Skeletal muscle cell (primary cell): ENCODE data around the gene PTPRN2.
"Not testable (repeated sequence)": the region's sequence is repeated elsewhere in the genome, so short reads cannot be mapped to it uniquely, and the experiment has no call there.

Source experiments
- DNase-seq: peaks from one replicate; pipeline ENCODE4 v3.0.0-alpha.2; 2010; ENCODE audit warnings: low read depth
- H3K4me3 ChIP-seq: 2 replicates; pipeline ENCODE4 v1.5.1; 2011; ENCODE audit warnings: low read depth, mild to moderate bottlenecking, control low read depth, low read length, moderate library complexity

The PTPRN2 gene

DNA sequence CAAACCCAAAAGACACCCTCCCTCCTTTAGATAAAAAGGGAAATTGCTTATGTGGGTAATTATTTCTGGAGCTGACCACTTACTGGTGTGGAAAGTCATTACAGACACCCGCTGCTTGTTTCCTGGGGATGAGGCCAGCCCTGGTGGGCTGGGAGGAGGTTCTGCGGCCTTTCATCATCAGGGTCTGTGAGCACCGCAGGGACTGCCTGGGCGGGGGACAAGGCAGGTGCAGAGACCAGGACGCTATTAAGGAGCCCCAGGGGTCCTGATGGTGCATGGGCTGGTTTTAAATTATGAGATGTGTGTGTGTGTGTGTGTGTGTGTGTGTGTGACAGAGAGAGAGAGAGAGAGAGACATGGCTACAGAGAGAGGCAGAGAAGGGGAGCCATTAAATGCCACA lies 1079.6 kb downstream of the PTPRN2 start:
- H3K4me3 ChIP-seq, result no peak overlapping the region
- no peak for DNase-seq

- H3K4me3 ChIP-seq, result no peak overlapping the region
- DNase-seq, result no peak
Observed at GRCh38 chr7:157506268-157506667, 1081.4 kb downstream of the PTPRN2 start.

DNA sequence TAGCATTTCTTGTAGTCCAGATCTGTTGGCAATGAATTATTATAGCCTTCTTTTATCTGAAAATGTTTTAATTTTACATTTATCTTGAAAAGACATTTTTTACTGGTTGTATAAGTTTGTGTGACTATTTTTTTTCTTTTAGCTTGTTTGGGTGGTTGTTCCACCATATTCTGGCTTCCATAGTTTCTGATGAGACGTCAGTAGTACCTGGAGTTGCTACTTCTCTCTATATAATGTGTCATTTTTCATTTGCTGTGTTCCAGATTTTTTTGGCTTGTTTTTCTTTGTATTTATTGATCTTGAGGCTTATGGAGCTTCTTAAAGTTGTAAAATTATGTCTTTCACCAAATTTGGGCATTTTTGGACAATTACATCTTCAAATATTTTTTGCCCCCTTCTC lies 1082.0 kb downstream of the PTPRN2 start:
- H3K4me3 ChIP-seq, result no peak overlapping the region
- DNase-seq, result no peak

DNA sequence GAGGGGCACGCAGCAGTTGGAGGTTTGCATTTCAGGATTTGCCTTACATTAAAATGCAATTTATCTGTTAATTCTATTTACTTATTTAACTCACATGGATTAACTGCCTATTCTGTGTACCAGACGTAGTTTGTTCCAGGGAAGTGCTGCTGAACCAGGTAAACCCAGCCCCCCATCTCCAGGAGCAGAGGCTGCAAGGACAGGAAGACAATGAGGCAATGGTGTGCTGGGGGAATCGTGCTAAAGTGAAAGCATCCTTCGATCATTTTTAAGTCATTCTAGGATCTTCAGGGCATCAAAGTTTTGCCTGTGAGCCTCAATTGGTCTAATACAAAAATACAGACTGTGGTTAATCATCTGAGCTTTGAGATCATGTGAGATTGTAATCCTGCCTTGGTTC lies 1084.4 kb downstream of the PTPRN2 start:
- H3K4me3 ChIP-seq, result no peak overlapping the region
- no peak for DNase-seq

DNA sequence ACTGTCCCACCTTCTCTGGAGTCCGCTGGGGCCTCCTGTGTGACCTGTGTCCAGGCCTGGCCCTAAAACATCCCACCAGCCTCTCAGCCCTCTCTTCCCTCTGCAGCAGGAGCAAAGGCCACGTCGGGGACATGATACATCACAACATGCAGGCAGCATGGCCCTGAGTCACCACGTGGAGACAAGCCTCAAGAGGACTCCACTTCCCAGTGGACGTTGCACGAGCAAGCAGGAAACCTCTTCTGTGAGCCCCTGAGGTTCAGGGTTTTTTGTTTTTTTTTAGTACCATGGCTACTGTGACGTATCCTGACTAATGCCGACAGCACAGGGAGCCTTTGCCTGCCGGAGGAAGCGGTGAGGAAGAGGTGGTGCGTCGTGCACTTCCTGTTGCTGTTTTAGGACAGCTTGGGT lies 1084.9 kb downstream of the PTPRN2 start:
- DNase-seq, result no peak
- H3K4me3 ChIP-seq, result no peak overlapping the region

DNA sequence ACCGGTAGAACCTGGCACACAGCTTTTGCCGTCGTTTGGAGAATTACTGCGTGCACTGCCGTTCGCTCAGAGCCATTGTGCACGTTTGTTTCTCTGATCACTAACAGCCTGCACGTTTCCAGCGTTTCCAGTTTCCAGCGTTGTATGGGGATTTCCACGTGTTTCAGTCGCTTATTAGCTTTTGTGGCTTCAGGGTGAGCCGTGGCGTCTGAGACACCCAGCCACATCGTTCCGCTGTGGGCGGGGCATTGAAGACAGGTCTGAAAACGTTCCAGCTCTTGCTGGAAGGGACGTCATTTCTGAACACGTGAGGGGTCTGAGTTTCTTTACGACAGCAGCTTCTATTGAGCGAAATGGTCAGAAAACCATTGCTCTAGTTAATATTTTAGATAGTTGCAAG lies 1086.0 kb downstream of the PTPRN2 start:
- H3K4me3 ChIP-seq, result no peak overlapping the region
- no peak for DNase-seq

- not testable (repeated sequence) for DNase-seq, H3K4me3 ChIP-seq
Observed at GRCh38 chr7:157500989-157501540, 1086.6 kb downstream of the PTPRN2 start.

- no peak for DNase-seq
- no peak overlapping the region for H3K4me3 ChIP-seq
Observed at GRCh38 chr7:157500171-157500960, 1087.3 kb downstream of the PTPRN2 start.

DNA sequence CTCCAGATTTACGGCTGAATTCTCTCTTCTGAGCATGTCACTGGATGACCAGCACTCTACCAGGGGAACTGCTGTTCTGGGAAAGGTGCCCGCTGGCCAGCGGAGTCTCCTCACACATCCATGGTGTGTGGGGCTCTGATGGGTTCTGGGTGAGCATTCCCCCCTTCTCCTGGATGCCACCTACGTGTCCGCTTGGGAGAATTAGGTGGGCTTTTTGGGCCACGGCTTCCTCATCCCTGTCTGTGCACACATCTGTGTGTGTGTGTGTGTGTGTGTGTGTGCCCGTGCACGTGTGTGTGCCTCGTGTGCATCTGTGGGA lies 1087.8 kb downstream of the PTPRN2 start:
- no peak for DNase-seq
- H3K4me3 ChIP-seq, result no peak overlapping the region

DNA sequence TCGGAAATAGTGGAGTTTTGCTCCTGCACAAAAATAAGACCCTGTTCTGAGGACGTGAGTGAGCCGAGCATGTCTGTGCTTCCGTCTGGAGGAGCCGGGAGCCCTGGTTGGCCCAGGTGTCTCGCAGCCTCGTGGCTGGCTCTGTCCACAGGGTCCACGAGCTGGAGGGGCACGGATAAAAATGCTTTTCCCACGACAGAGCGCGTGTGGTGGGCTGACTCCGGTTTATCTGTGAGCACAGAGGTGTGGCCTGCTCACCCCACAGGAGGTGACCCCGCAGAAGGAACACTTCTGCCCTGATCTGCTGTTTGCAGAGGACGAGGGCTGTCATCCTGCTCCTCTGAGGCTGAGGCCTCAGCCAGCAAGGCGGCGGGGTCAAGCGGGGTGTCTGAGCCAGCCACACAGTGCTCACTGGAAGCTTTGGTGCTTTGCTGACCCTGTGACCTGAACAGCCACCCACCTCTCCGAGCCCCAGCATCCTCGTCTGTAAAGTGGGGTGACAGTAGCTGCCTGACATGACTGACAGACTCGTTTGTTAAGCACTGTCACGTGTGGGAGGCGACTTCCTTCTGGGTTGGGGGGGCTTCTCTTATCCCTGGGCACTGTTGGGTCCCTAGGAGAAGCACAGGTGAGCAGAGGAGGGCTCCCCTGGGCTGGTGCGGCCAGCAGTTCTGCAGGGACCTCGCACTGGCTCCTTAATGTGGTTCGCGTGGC lies 1088.3 kb downstream of the PTPRN2 start:
- no peak overlapping the region for H3K4me3 ChIP-seq
- DNase-seq, result no peak

DNA sequence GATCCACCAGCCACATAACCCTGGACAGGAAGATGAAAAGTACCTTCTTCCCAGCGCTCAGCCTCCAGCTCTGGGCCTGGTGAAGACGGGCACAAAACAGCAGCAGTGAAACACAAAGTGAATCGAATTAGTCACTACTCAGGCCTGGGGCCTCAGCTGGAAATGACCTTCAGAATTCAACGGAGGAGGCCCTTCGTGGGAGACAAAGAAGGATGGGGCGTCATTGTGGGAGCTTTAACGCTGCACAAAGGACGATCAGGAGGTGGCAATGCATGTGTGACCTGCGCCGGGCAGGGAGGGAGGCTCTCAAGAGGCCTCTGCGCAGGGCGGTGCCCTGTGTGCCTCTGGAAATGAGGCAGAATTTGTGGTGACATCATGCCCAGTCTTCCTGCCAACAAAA lies 1089.0 kb downstream of the PTPRN2 start:
- no peak overlapping the region for H3K4me3 ChIP-seq
- no peak for DNase-seq

- H3K4me3 ChIP-seq, result no peak overlapping the region
- DNase-seq, result no peak
Observed at GRCh38 chr7:157497744-157498651, 1089.6 kb downstream of the PTPRN2 start.

DNA sequence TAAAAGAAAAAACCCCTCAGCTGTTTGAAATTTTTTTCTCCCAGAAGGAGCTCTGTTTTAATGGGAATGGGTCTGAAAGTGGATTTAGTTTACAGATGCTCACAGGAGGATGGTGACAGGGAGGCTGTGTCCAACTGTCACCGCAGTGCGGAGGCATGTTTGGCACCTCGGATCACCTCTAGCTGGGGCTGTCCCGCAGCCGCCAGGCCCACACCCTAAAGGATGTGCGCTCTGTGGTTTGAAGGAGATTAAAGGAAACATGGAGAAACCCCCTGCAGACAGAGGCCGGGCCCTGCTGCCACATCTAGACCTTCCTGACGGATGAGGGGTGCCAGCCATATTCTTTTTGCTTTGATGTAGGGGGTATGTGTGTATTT lies 1090.3 kb downstream of the PTPRN2 start:
- DNase-seq, result no peak

GRCh38 chr7:157496416-157497275 lies 1091.0 kb downstream of the PTPRN2 start:
- DNase-seq, result no peak
- no peak overlapping the region for H3K4me3 ChIP-seq

More for the DNA sequence above, 1090.3 kb downstream of the PTPRN2 start:
- no peak overlapping the region for H3K4me3 ChIP-seq

DNA sequence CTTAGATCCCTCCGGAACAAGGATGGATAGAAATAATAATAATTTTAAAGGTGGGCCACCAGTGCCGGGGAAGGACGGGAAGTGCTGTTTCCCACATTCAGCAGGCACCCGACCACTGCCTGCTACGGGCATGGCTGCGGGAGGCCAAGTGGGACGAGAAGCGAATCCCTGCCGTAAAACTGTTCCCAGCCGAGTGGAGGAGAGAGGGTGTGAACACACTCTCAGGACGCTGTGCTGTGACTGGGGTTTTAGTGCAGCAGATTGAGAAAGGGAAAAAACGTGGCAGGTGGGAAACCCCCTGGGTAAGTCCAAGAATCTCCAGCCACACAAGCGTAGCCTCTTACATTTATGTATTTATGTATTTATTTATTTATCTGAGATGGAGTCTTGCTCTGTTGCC lies 1092.0 kb downstream of the PTPRN2 start:
- DNase-seq, result no peak
- no peak overlapping the region for H3K4me3 ChIP-seq

DNA sequence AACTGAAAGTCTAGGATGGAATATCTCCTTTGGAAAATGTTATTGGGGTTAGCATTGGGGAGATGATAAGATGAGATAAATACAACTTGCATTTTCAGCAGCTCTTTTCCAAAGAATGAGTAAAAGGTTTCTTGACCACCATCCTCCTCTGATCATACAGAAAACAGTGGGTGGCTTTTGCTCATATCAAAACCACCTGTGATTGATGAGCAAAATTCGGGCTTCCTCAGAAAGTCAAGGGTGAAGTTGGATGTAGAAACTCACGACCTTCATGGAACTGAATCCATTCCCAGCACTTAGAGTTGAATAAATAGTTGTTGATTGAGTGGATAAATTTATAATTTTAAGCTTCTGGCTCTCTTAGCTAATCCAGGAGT lies 1092.5 kb downstream of the PTPRN2 start:
- no peak for DNase-seq
- no peak overlapping the region for H3K4me3 ChIP-seq

DNA sequence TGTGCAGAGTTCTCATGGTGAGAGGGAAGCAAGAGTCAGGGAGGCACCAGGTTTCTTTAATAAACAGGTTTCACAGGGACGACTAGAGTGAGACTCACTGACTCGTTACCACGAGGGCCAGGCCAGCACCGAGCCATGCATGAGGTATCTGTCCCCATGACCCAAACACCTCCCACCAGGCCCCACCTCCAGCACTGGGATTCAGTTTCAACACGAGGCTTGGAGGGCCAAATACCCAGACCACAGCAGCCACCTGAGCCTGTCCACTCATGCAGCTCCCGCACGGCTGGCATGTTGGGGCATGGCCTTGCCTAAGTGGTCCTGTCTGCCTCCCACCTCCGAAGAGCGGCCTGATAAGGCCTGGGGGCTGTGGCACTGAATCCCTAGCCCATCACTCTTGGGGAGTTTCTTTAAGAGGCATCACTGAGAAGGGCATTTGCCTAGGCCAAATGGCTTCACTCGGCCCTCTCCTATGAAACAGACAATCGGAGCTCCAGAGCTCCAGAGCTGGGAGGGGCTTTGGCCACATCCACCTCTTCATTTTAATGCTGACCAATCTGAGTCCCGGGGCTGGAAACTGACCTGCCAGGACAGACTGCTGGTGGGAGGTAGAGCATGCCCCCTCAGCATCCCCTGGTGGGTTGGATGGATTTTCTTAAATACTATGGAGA lies 1093.0 kb downstream of the PTPRN2 start:
- DNase-seq, result no peak
- H3K4me3 ChIP-seq, result no peak overlapping the region

GRCh38 chr7:157493776-157494175 lies 1093.8 kb downstream of the PTPRN2 start:
- no peak for DNase-seq
- no peak overlapping the region for H3K4me3 ChIP-seq

DNA sequence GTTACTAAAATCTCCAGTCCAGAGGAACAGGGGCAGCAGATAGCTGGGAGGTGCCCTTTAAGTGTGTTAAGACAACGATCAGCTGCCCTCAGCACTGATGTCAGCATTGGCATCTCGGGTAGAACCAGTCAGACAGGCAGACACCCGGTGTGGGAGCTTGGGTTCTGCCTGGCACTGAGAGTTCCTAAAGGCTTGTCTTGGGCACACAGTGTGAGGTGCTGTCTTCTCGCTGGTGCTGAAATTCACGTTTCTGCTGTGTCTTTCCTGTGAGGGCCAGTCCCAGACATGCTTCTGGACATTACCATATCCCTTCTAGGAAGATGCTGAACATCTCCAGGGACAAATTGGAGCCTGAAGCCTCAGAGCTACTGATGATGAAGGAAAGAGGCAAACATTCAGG lies 1094.6 kb downstream of the PTPRN2 start:
- no peak for DNase-seq
- no peak overlapping the region for H3K4me3 ChIP-seq
